Activated T-cell treated with anti-CD3 and anti-CD28 coated beads, Interleukin-2, amount 50 U/mL, for 72 hours (primary cell): ENCODE measurements around the gene CHRM2. TPM values are rescaled to one million over a fixed set of nuclear protein-coding genes. Genes with fewer than 3 reads are reported as not detected.
"Not testable (repeated sequence)": the region's sequence is repeated elsewhere in the genome, so short reads cannot be mapped to it uniquely, and the experiment has no call there.

ENCODE experiments used
- ATAC-seq, 2 donors: fragments of 150-1000 bp; cut with Tn5 transposase; replicated peaks in 1 of 2; 2 replicates each; pipeline ENCODE4 v1.10.0; 2021; ENCODE audit warnings: moderate library complexity in 2 of 2, mild to moderate bottlenecking in 1 of 2
- DNase-seq, 2 donors: peaks; one replicate each; pipeline ENCODE4 v3.0.0; 2021 to 2022; ENCODE audit warnings: mixed read lengths in 1 of 2
- H3K27ac Mint-ChIP-seq: one replicate; pipeline ENCODE4 v1.8.0; 2022; ENCODE audit warnings: mild to moderate bottlenecking, moderate library complexity, mixed read lengths
- H3K27me3 Mint-ChIP-seq: one replicate; pipeline ENCODE4 v1.8.0; 2022; ENCODE audit warnings: low read depth, mixed read lengths
- H3K36me3 Mint-ChIP-seq, 2 donors: one replicate each; pipeline ENCODE4 v1.8.0; 2022; ENCODE audit warnings: mixed read lengths in 2 of 2, mild to moderate bottlenecking in 1 of 2; ENCODE audit not compliant: insufficient read depth in 2 of 2
- H3K4me1 Mint-ChIP-seq: one replicate; pipeline ENCODE4 v1.8.0; 2022; ENCODE audit warnings: low read depth, mixed read lengths
- H3K4me3 Mint-ChIP-seq, 2 donors: one replicate each; pipeline ENCODE4 v1.8.0; 2022; ENCODE audit warnings: mild to moderate bottlenecking in 2 of 2, mixed read lengths in 2 of 2, moderate library complexity in 2 of 2
- H3K9me3 Mint-ChIP-seq, 2 donors: one replicate each; pipeline ENCODE4 v1.8.0; 2022; ENCODE audit warnings: mixed read lengths in 2 of 2
- total RNA-seq, 2 donors: library from RNA; stranded (reverse); gene quantifications; one replicate each; pipeline ENCODE4 v1.2.3, GENCODE V29; 2022

CHRM2 gene
- not detected for total RNA-seq

GRCh38 chr7:136868496-136869000 is at the start of gene CHRM2:
Gene CHRM2, plus strand, starts transcription at chr7:136868652. Its CDS starts 146,214 bp downstream, at chr7:137014866.
- H3K27ac Mint-ChIP-seq: no peak within 1 kb of the TSS
- DNase-seq (no peak), ATAC-seq (no peak)
- H3K36me3 Mint-ChIP-seq: peaks cover 0 to 4% of the 10 kb centered on the region in 2 donors
- H3K27me3 Mint-ChIP-seq: peaks cover 29% of the 10 kb centered on the region
- peaks cover 7% of the 10 kb centered on the region for H3K4me1 Mint-ChIP-seq
- no peak within 1 kb of the TSS for H3K4me3 Mint-ChIP-seq
- no peaks in the 10 kb centered on the region for H3K9me3 Mint-ChIP-seq

- not testable (repeated sequence) for H3K4me3 Mint-ChIP-seq, H3K4me1 Mint-ChIP-seq, H3K27ac Mint-ChIP-seq, H3K36me3 Mint-ChIP-seq, H3K27me3 Mint-ChIP-seq, ATAC-seq, H3K9me3 Mint-ChIP-seq, DNase-seq
Measured at GRCh38 chr7:136831398-136831797, 37.1 kb upstream of the CHRM2 start.

- Mint-ChIP-seq H3K4me3 (no peak overlapping the region), H3K27me3 (no peaks in the 10 kb centered on the region), H3K36me3 (no peaks in the 10 kb centered on the region), H3K27ac (no peak overlapping the region), H3K9me3 (peaks cover 3 to 4% of the 10 kb centered on the region in 2 donors), H3K4me1 (no peaks in the 10 kb centered on the region)
- ATAC-seq: no peak
- DNase-seq: no peak
Measured at GRCh38 chr7:136845899-136846465, 22.5 kb upstream of the CHRM2 start.

- Mint-ChIP-seq H3K36me3 (no peaks in the 10 kb centered on the region), H3K4me1 (no peaks in the 10 kb centered on the region), H3K9me3 (peaks cover 3 to 7% of the 10 kb centered on the region in 2 donors), H3K27ac (no peak overlapping the region), H3K4me3 (no peak overlapping the region), H3K27me3 (no peaks in the 10 kb centered on the region)
- no peak for ATAC-seq
- DNase-seq: no peak
Measured at GRCh38 chr7:136847858-136848257, 20.6 kb upstream of the CHRM2 start.

- Mint-ChIP-seq H3K36me3 (no peaks in the 10 kb centered on the region), H3K9me3 (peaks cover 10% of the 10 kb centered on the region in 2 donors), H3K4me1 (no peaks in the 10 kb centered on the region), H3K4me3 (no peak overlapping the region), H3K27ac (no peak overlapping the region), H3K27me3 (no peaks in the 10 kb centered on the region)
- DNase-seq: no peak
- no peak for ATAC-seq
Measured at GRCh38 chr7:136853654-136854053, 14.8 kb upstream of the CHRM2 start.

GRCh38 chr7:136857573-136857972 is 10.9 kb upstream of the CHRM2 start:
- Mint-ChIP-seq H3K4me1 (no peaks in the 10 kb centered on the region), H3K9me3 (peaks cover 9 to 10% of the 10 kb centered on the region in 2 donors), H3K36me3 (no peaks in the 10 kb centered on the region), H3K27ac (no peak overlapping the region), H3K27me3 (no peaks in the 10 kb centered on the region), H3K4me3 (no peak overlapping the region)
- ATAC-seq: no peak
- DNase-seq: no peak

GRCh38 chr7:136859803-136860202 is 8.6 kb upstream of the CHRM2 start:
- Mint-ChIP-seq H3K27ac (no peak overlapping the region), H3K36me3 (no peaks in the 10 kb centered on the region), H3K4me3 (no peak overlapping the region), H3K9me3 (peaks cover 3 to 10% of the 10 kb centered on the region in 2 donors), H3K4me1 (no peaks in the 10 kb centered on the region), H3K27me3 (no peaks in the 10 kb centered on the region)
- ATAC-seq: no peak
- DNase-seq: no peak

- Mint-ChIP-seq H3K27ac (no peak overlapping the region), H3K36me3 (no peaks in the 10 kb centered on the region), H3K9me3 (peaks cover 0 to 2% of the 10 kb centered on the region in 2 donors), H3K27me3 (peaks cover 8% of the 10 kb centered on the region), H3K4me1 (no peaks in the 10 kb centered on the region), H3K4me3 (no peak overlapping the region)
- no peak for DNase-seq
- no peak for ATAC-seq
Measured at GRCh38 chr7:136865236-136865635, 3.2 kb upstream of the CHRM2 start.

- peaks cover 13% of the 10 kb centered on the region for H3K27me3 Mint-ChIP-seq
- H3K36me3 Mint-ChIP-seq: peaks cover 0 to 3% of the 10 kb centered on the region in 2 donors
- peaks cover 0 to 2% of the 10 kb centered on the region in 2 donors for H3K9me3 Mint-ChIP-seq
- H3K27ac Mint-ChIP-seq: no peak overlapping the region
- no peak overlapping the region for H3K4me3 Mint-ChIP-seq
- ATAC-seq (no peak), DNase-seq (no peak)
- H3K4me1 Mint-ChIP-seq: peaks cover 4% of the 10 kb centered on the region
Measured at GRCh38 chr7:136865777-136866176, 2.7 kb upstream of the CHRM2 start.

GRCh38 chr7:136869001-136869961 is 829 bp downstream of the CHRM2 start:
- Mint-ChIP-seq H3K27ac (no peak overlapping the region), H3K36me3 (peaks cover 0 to 4% of the 10 kb centered on the region in 2 donors), H3K4me1 (peaks cover 7% of the 10 kb centered on the region), H3K4me3 (no peak overlapping the region), H3K27me3 (peaks cover 32% of the 10 kb centered on the region), H3K9me3 (no peaks in the 10 kb centered on the region)
- ATAC-seq: no peak
- DNase-seq: no peak

- H3K4me1 Mint-ChIP-seq: peaks cover 7% of the 10 kb centered on the region
Measured at GRCh38 chr7:136869991-136870865, 1.8 kb downstream of the CHRM2 start.

GRCh38 chr7:136870866-136871487 is 2.5 kb downstream of the CHRM2 start:
- no peak for ATAC-seq

More at GRCh38 chr7:136869991-136870865, 1.8 kb downstream of the CHRM2 start:
- peaks cover 0 to 4% of the 10 kb centered on the region in 2 donors for H3K36me3 Mint-ChIP-seq
- no peaks in the 10 kb centered on the region for H3K9me3 Mint-ChIP-seq
- peaks cover 32% of the 10 kb centered on the region for H3K27me3 Mint-ChIP-seq
- H3K4me3 Mint-ChIP-seq: no peak overlapping the region
- no peak overlapping the region for H3K27ac Mint-ChIP-seq
- no peak for ATAC-seq
- no peak for DNase-seq

More at GRCh38 chr7:136870866-136871487, 2.5 kb downstream of the CHRM2 start:
- Mint-ChIP-seq H3K27me3 (peaks cover 32% of the 10 kb centered on the region), H3K27ac (no peak overlapping the region), H3K36me3 (peaks cover 0 to 4% of the 10 kb centered on the region in 2 donors), H3K4me3 (no peak overlapping the region), H3K4me1 (peaks cover 7% of the 10 kb centered on the region), H3K9me3 (no peaks in the 10 kb centered on the region)
- no peak for DNase-seq
